ENCODE measurements around the gene RPS6KB2. TPM values are rescaled to one million over a fixed set of nuclear protein-coding genes. Genes with fewer than 3 reads are reported as not detected.

Gene RPS6KB2
- total and polyA plus RNA-seq, 10 of the 15 experiments (the other 5 are each of a cell fraction or from before 2014, with no cell fraction given) = 0.39 to 101 (median 58.4) TPM

- intact Hi-C loops (cut with micrococcal nuclease; ENCODE audit: unreplicated experiment) (no loop called here), in situ Hi-C loops (cut with MboI) (no loop called here)
- WGBS (ENCODE audit: insufficient coverage, insufficient replicate concordance, low lambda C conversion rate, missing lambda C conversion rate) = 36% methylated on average over 21 of the region's 21 CpGs
- RAD21 ChIA-PET (ENCODE audit: unreplicated experiment) = no interaction called here
- Histone ChIP-seq H3K9me3 (replicated peaks; ENCODE audit: control insufficient read depth, insufficient read depth, low read length) (no peaks in the 10 kb centered on the region), H3K4me2 (ENCODE audit: control insufficient read depth, insufficient read depth) (no peak overlapping the region), H3K36me3 (ENCODE audit: control insufficient read depth in 2 of 2, insufficient read depth in 2 of 2, low read length in 1 of 2) (no peaks in the 10 kb centered on the region), H3K4me3 (no peak overlapping the region), H3K27me3 (replicated peaks in 1 of 2; ENCODE audit: control insufficient read depth in 2 of 2, insufficient read depth in 2 of 2, low read length in 1 of 2) (peaks cover 0 to 5% of the 10 kb centered on the region in 2 experiments; a peak in 3 of 4 replicates), H2AFZ (ENCODE audit: control insufficient read depth, low read depth, low read length) (no peak overlapping the region), H3K4me1 (ENCODE audit: control insufficient read depth, insufficient read depth, low read length) (peaks cover 8% of the 10 kb centered on the region), H3K9ac (ENCODE audit: control insufficient read depth, insufficient read depth, low read length) (no peak overlapping the region), H4K20me1 (ENCODE audit: control insufficient read depth, insufficient read depth) (no peaks in the 10 kb centered on the region), H3K79me2 (ENCODE audit: control insufficient read depth, insufficient read depth, low read length) (no peaks in the 10 kb centered on the region), H3K27ac (ENCODE audit: control insufficient read depth, insufficient read depth) (no peak overlapping the region)
- POLR2A ChIA-PET = no interaction called here
- SMC1A ChIA-PET (ENCODE audit: uncharacterized antibody, unreplicated experiment) = no interaction called here
- DNase-seq (ENCODE audit: low read depth, low spot score) (no peak), ATAC-seq (no peak), FAIRE-seq (no peak)
- CTCF ChIA-PET = no interaction called here
- TF ChIP-seq EED (IDR thresholded peaks at IDR 0.05; ENCODE audit: low read depth) (no peak), NFIC (IDR thresholded peaks at IDR 0.05; ENCODE audit: low read depth, low read length) (no peak), GABPA (IDR thresholded peaks at IDR 0.05; ENCODE audit: low read depth) (no peak), ZBTB40 (IDR thresholded peaks at IDR 0.05; ENCODE audit: borderline replicate concordance) (no peak), RFX5 (IDR thresholded peaks at IDR 0.05; ENCODE audit: low read depth, low read length) (no peak), NFXL1 (IDR thresholded peaks at IDR 0.05; ENCODE audit: borderline replicate concordance) (no peak), GATAD2B (conservative IDR thresholded peaks at IDR 0.05; ENCODE audit: low read depth) (no peak), CBFB (IDR thresholded peaks at IDR 0.05; ENCODE audit: low read depth) (no peak), BMI1 (IDR thresholded peaks at IDR 0.05; ENCODE audit: borderline replicate concordance) (no peak), DPF2 (IDR thresholded peaks at IDR 0.05) (no peak), HDAC6 (IDR thresholded peaks at IDR 0.05; ENCODE audit: unreplicated experiment) (no peak), FOXM1 (IDR thresholded peaks at IDR 0.05; ENCODE audit: low read depth, low read length) (no peak), ZZZ3 (IDR thresholded peaks at IDR 0.05; ENCODE audit: control insufficient read depth, insufficient read length, low read depth) (no peak), POU2F2 (IDR thresholded peaks at IDR 0.05; ENCODE audit: borderline replicate concordance, low read depth, low read length) (no peak), ATF7 (IDR thresholded peaks at IDR 0.05; ENCODE audit: low read depth) (no peak), SRF (IDR thresholded peaks at IDR 0.05; ENCODE audit: low read depth in 2 of 2, low read length in 2 of 2) (no peak), TBL1XR1 (IDR thresholded peaks at IDR 0.05; ENCODE audit: low read depth, low read length) (no peak), SPI1 (IDR thresholded peaks at IDR 0.05; ENCODE audit: borderline replicate concordance, insufficient read depth, low read depth, low read length) (no peak), MYB (IDR thresholded peaks at IDR 0.05; ENCODE audit: borderline replicate concordance, low read depth, low read length) (no peak)
- no TSS peak for BruUV-seq (replicated peaks)
Measured at GRCh38 chr11:67416416-67417335, 11.6 kb upstream of the RPS6KB2 start.
